ENCODE data around the gene AP5Z1.

AP5Z1 gene

DNA sequence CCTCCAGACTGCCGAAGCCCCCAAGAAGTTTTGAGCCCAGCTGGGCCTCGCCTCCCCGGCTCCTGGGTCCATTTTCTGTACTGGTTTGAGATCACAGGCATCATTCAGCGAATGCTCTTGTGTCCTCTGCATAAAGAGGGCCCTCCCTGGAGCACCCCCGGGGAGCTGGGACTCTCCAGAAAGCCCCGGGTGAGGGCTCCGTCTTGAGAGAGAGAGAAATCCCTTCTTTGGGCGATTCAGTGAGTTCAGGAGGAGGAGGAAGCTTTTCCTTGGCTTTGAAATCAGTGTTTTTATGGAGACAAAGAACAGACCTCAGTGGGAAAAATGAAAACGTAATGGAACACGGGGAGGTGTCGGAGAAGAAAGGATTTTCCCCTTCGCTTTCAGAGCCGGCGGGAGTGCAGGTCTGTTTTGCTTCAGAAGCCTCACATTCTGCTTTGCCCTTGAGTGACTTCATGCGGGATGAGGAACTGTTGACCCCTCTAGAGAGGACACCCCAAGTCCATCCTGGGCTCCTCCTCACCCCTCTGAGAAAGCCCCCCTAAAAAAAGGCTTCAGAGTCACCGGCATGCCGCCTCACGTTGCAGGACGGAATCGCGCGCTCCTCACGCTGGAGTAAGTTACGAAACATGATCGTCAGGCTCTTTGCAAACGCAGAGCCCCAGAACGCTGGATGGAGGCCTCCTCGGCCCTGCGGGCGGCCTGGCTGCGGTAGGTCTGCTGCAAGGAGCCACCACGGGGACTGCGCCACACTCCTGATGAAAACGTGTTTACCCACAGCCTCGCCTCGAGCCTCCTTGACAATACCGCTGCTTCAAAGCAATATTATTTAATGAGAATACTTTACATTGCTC lies 8.5 kb upstream of the AP5Z1 start:
- no peak for DNase-seq

DNA sequence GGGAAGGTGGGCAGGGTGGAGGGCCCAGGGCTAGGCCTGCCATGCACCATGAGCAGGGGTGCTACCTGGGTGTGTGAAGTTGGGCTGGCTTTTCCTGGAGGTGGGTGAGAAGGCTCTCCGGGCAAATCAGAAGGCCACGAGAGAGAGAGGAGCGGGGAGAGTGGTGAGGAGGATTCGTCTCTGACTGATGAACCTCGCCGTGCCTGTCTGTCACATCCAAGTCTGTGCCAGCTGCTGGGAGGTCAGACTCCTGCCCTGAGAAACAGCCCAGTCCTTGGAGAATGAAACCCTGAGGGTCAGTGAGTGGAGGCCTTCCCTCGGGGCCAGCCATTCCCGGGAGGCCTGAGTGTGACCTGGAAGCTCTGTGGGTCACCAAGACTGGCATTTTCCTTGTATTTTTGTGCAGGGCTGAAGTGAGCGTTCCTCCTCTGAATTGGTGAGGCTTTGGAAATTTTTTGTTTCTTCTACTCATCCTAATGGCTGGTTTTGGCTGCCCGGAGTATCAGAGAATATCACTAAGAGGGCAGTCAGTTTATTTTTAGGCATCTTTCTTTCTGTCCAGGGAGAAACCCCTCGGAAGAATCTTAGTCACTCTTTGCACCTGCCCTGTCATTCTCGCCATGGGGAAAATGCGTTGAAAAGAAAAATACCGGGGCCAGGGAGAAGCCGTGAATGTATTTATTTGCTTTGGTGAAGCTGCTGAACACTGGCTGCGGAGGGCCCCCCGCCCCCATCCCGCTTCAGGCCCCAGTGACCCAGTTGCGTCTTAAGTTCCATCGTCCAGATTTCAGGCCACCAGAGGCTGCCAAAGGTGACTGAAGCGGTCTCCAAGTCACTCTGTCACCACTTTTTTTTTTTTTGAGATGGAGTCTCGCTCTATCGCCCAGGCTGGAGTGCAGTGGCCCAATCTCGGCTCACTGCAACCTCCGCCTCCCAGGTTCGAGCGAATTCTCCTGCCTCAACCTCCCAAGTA lies 6.5 kb upstream of the AP5Z1 start:
- DNase-seq = no peak

DNA sequence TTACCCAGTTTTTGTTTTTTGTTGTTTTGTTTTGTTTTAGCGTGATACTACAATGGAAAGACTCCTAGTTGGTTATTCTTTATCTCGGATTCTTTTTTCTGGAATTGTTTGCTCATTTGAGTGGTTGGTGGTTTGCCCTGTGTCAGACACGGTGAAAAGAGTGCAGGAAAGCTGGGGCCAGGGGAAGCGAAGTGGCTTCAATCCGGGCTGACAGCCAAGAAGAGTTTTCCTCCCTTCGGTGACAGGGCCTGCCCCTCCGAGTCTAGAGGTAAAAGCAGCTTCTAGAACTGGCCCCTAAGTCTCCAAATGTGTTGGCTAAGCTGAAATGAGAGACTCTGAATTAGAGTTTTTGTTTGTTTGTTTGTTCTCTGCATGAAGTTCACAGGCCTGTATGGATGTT lies 5.7 kb upstream of the AP5Z1 start:
- no peak for DNase-seq

DNA sequence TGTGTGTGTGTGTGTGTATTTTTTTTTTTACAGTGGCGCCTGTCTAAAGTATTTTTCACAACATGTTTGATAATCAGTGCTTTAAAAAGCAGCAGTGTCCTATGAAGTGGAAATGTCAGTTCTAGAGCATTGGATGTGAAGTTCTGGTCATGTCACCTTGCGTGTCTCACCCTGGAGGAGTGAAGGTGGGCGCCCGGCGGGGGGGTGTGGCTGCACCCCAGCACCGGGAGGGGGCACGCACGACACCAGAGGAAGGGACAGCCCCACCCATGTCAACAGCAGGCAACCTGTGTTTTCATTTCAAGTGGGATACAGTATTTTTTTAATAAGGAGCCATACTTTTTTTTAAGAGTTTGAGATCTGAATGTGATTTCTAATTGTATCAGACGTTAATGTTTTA lies 4.5 kb upstream of the AP5Z1 start:
- no peak for DNase-seq

DNA sequence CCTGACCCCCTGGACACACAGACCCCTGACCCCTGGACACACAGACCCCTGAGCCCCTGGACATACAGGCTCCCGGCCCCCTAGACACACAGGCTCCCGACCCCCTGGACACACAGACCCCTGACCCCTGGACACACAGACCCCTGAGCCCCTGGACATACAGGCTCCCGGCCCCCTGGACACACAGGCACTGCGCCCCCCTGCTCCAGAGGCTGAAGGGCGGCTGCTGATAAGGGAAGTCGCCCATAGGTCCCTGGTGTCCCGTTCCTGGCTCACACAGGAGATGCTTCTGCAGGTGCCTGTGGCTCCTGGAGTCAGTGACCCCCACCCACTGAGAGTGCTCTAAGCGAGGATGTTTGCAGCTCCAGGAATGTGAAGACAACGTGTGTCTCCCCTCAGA lies 3.7 kb upstream of the AP5Z1 start:
- no peak for DNase-seq

DNA sequence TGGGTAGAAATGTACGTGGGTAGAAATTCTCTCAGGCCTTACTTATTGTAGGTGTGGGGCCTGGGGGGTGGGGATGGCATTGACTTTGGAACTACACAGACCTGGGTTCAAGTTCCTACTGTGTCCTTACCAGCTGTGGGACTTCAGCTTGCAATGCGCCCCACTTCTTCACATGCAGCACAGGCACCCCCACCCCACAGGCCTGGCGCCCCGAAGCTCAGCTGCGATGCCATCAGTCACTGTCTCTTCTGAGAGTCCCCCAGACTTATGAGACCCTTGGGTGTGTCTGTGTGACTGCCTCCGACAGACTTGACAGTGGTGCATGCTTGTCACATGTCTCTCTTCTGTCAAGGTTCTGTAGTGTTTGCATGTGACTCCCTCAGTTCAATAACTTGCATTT lies 3.1 kb upstream of the AP5Z1 start:
- no peak for DNase-seq

DNA sequence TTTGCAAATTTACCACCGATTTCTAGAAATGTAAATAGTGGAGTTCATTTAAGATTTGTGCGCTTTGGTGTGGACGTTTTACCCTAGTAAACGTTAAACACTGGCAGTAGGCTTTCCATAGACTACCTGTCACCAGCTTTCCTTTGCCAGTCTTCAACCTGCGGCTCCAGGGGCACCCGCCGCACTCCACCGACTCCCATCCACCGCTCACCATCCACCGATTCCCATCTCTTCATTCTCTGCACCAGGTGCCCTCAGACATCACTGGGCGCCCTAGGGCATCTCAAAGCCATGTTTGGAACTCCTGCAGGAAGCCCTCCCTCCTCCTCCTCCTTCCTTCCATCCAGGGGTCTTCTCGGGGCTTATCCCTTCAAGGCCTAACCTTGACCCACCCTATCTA lies 1.4 kb upstream of the AP5Z1 start:
- DNase-seq = no peak

DNA sequence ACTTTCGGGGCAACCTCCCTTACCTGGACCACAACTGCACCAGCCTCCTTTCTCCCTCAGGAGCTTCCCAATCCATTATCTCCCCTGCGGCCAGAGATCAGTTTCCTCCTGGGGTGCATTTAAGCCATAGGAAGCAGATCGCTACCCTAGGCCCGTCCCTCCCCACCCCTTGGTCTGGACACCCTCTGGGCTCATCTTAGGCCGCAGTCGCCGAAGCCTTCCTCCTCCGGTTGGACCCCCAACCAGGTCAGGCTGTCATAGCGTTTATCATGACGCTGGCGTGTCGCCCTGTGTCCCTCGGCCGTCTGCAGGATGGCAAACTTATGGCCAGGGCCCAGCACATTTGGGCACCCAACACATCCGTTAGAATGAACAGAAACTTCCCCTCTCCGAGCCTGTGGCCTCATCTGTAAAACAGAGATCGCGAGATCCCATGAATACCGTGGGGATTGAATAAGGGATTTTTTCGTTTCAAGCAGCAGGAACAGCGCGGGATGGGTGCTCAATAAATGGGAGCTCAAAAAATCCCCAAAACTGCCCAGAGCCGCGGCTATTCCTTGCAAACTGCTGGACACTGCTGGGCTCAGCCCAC lies 669 bp upstream of the AP5Z1 start:
- DNase-seq = peak; percentile 30

DNA sequence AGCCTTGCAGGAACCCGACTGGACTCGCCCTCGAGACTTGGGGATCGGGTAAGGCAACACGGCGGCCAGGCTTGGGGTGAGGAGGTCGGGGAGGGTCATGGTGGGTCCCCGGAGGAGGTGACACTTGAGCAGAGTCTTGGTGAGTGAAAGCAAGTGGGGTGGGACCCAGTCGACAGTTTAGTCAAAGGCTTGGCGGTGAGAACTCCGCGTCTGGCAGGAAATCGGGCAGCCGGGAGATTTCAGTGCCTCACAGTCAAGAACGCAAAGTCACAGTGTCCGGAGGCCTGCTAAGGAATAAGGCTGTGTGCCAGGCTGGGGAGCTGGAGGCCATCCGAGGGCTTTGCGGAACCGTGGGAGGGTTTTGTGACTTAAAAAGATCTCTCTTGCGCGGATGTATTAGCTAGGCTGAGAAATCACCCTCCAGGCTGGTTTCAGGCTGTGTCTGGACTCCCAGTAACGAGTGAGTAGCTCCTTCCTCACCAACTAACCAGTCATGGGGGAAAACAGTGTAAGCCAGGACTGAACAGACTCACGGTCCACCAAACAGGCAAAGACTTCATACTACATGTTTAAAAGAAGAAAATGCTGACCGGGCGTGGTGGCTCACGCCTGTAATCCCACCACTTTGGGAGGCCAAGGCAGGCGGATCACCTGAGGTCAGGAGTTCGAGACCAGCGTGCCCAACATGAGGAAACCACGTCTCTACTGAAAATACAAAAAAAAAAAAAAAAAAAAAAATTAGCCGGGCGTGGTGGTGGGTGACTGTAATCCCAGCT lies 613 bp downstream of the AP5Z1 start:
- no peak for DNase-seq

DNA sequence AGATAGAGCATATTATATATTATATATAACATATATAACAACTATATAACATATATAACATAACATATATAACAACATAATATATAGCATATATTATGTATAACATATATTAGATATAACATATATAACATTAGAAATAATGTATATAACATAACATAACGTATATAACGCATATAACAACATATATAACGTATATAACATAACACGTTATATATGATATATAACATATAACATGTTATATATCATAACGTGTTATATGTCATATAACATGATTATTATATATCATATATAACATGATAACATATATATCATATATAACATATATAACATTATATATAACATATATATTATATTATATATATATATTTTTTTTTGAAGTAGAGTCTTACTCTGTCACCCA lies 3.7 kb downstream of the AP5Z1 start:
- DNase-seq = no peak

DNA sequence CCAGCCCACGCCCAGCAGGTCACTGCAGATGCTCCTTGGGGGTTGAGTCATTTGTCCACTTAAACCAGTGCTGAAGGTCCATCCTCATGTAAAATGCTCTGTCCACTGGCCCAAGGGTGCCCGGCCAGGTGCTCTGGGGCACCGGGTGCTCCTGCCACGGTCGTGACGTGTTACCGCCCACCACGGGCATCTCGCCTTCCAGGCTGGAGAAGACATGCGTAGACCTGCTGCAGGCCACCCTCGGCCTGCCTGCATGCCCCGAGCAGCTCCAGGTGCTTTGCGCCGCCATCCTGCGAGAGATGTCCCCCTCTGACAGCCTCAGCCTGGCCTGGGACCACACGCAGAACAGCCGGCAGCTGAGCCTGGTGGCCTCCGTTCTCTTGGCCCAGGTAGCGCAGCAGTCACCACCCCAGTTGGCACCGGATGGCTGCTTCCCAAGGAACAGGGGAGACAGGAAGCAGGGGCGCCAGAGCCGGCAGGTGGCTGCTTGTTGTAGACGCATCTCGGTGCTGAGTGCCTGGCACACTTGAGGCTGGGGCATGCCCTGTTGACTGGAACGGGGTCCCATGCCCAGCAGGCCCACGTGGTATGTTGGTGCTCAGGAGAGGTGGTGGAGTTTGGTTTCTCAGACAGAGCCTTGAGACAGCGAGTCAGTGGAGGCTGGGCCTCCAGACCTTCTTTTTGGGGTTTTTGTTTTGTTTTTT lies 6.1 kb downstream of the AP5Z1 start:
- no peak for DNase-seq

DNA sequence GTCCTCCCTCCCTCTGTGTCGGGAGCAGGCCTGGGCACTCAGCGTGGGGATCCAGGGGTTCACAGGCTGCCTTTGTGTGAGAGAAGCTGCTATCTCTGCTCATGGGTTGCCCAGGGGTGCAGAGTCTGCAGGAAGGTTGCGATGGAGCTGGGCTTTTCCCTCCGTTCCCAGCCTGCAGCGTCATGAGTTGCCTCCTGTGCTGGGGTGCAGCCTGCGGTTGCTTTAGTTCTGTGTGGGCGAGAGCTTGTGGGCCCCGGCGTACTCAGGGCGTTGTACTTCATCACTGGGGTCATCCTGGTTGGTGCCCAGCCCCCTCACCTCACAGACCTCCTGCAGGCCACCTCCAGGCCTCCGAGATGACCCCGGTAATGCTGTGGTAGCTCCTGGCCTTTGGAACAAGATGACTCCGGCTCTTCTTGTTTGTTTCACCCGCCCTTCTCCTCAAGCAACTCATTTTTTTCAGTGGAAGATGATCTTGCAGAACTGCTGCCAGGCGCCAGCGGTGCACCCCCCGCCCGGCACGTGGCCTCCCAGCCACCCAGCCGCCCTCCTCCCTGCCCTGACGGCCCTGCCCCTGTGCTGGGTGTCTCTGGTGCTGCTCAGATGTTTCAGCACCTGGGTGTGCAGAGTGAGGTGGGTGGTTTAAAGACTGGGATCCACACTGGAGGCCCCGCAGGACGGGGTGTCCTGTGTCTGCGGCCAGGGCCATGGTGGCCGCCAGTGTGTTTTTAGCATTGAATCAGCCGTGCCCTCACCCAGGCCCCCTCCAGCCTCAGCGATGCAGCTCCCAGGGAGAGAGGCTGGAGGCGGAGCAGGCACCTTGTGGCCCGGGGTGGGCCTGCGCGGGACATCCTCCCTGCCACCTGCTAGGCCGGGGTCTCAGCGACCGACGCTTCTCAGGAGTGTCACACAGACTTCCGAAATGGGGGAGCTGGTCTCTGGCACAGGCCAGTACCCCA lies 7.2 kb downstream of the AP5Z1 start:
- DNase-seq = no peak

DNA sequence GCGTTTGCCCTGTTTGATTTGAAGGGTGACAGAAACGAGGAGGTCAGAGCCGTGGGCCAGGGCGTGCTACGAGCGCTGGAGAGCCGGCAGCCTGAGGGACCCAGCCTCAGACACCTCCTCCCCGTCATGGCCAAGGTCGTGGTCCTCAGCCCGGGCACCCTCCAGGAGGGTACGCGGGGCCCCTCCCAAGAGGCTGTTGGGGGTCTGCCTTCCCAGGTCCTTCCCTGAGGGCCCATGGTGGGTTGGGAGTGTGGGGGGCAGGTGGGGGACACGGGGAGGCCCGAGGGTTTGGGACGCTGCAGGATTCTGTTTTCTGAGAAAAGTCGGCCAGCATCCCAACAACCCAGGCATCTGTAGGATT lies 7.8 kb downstream of the AP5Z1 start:
- DNase-seq = no peak

DNA sequence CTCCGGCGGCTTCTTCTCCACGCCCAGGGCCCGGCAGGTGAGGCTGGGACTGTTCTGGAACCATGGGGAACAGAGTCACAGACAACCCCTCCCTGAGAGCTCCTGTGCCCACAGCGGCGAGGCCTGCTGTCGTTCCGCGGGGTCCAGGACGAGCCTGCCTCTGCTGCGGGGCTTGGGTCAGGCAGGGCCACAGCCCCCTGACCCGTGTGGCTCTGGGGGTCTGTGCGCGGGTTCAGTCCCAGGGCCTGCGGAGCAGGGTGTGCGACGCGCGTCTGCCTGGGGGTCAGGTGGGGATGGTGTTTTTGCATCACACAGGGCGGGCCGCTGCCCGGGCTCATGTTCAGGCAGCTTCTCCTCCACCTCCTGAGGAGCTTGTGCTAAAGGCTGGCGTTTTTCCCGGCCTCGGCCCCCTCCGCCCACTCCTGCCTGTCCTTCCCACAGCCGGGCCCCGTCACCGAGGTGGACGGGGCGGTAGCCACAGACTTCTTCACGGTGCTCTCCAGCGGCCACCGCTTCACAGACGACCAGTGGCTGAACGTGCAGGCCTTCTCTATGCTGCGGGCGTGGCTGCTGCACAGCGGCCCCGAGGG lies 8.4 kb downstream of the AP5Z1 start:
- DNase-seq = peak; percentile 33

DNA sequence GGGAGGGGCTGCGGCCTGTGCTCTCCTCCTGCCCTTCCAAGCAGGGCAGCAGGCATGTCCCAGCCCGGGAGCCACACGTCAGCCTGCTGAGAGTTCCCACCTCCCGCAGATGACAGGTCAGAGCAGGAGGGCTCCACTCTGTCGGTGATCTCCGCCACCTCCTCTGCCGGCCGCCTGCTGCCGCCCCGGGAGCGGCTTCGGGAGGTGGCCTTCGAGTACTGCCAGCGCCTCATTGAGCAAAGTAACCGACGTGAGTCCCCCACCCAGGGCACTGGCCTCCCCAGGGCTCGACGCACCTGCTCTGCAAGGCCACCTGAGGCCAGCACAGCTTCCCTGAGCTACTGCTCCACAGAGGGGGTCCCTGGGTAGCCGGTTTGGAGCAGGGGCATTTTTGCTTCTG lies 9.4 kb downstream of the AP5Z1 start:
- no peak for DNase-seq

DNA sequence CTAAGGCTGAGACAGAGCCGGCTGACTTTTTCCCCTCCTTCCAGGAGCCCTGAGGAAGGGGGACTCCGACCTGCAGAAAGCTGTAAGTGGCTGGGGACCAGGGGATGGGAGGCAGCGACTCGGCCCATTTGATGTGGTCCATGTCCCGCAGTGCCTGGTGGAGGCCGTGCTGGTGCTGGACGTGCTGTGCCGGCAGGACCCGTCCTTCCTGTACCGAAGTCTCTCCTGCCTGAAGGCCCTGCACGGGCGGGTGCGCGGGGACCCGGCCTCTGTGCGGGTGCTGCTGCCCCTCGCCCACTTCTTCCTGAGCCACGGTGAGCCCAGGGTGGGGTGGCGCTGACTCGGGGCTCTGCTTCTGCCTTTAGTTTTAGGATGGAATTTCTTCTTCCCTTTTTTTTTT lies 9.9 kb downstream of the AP5Z1 start:
- DNase-seq = no peak

DNA sequence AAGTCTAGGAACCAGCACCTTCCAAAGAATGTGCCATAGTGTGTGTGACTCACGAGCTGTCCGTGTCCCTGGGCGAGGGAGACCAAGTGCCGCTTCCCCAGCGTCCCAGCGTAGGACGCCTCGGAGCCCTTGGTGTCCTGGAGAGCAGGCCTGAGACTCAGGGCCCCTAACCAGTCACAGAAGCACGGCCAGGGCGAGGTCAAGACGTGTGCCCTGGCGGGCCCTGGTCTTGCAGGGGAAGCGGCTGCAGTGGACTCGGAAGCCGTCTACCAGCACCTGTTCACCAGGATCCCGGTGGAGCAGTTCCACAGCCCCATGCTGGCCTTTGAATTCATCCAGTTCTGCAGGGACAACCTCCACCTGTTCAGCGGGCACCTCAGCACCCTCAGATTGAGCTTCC lies 10.6 kb downstream of the AP5Z1 start:
- DNase-seq = no peak

DNA sequence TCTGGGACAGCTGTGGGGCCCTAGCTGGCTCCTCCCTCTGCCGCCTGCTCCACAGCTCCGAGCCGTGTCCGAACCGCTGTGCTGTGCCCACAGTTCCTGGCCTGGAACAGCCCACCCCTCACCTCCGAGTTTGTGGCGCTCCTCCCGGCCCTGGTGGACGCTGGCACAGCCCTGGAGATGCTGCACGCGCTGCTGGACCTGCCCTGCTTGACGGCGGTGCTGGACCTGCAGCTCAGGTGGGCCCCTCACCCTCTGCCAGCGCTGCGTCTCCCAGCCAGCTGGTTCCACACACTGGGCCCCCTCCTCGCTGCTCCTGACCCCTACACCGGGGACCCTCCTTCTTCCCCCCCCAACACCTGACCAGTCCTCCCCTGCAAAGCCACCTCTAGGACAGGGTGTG lies 12.1 kb downstream of the AP5Z1 start:
- DNase-seq = no peak

DNA sequence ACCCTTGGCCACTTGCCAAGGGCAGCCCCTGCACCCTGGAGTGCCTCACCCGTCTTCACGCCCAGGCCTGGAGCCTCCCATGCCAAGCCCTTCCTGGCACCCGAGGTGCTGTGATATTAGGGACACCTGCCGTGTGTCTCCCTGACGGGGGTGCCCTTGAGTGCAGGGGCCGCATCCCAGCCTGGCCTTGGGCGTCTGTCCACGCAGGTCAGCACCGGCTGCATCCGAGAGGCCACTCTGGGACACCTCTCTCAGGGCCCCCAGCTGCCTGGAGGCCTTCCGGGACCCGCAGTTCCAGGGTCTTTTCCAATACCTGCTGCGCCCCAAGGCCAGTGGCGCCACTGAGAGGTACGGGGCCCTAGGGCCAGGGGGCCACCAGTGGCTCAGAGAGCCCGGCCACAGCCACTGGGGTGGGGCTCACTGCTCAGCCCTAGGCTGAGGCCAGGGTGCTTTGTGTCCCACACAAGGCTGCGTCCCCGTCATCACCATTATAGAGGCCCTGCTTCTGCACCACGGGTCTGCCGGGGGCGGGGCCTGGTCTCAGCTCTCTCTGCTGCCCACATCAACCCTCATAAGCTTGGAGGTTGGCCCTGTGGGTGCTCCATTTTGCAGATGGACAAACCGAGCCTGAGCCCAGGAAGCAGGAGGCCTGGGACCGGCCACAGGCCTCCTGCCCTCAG lies 12.7 kb downstream of the AP5Z1 start:
- no peak for DNase-seq

DNA sequence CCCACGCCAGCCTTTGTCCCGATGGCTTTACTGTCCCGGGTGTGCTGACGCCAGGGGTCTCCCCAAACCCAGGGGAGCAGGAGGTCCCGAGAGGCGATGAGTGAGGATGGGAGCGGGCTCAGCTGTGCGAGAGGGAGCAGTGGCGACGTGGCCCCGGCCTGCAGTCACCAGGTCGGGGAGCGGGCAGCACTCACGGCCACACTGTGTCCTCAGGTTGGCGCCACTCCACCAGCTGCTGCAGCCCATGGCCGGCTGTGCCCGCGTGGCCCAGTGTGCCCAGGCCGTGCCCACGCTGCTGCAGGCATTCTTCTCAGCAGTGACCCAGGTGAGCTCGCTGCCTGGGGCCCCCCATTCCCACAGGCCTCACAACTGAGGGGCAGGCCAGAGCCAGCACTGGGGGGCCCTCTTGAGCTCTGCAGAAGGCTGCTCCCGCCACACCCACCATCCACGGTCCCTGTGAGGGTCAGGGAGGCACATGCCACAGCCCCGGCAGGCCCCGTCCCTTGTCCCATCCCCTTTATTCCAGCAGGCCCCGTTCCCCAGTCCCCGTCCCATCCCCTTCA lies 13.3 kb downstream of the AP5Z1 start:
- DNase-seq = no peak

Data from left hindlimb (tissue), 1 donor.